ENCODE results near the gene SERPINB5.

- TF ChIP-seq GATA2 (IDR thresholded peaks at IDR 0.05; ENCODE audit: low read depth, low read length) (no peak), GATA3 (IDR thresholded peaks at IDR 0.05; ENCODE audit: low read depth, low read length) (no peak)
These were observed 6.0 kb upstream of the SERPINB5 start for GRCh38 chr18:63470751-63471150.

All from SH-SY5Y (cell line).